Lower leg skin (tissue), 3 donors: ENCODE results near the gene SEH1L.

Experiments
- CTCF ChIP-seq, 3 donors: fragments of 450-650 bp; IDR thresholded peaks; one replicate each; pipeline ENCODE4 v1.5.1; 2016; ENCODE audit warnings: antibody characterized with exemption in 3 of 3, mild to moderate bottlenecking in 3 of 3, moderate library complexity in 2 of 3
- POLR2A ChIP-seq, 2 donors: fragments of 450-650 bp; IDR thresholded peaks; one replicate each; pipeline ENCODE4 v1.6.1; 2016 to 2017; ENCODE audit warnings: antibody characterized with exemption in 2 of 2, mild to moderate bottlenecking in 1 of 2, moderate library complexity in 1 of 2

- TF ChIP-seq CTCF (IDR thresholded peaks at IDR 0.05) (no peak), POLR2A (IDR thresholded peaks at IDR 0.05) (no peak)
These were observed 41.7 kb downstream of the SEH1L start for GRCh38 chr18:12989397-12990122.
